ENCODE measurements around the gene AFP. TPM values are rescaled to one million over a fixed set of nuclear protein-coding genes. Genes with fewer than 3 reads are reported as not detected.

The AFP gene
- total and polyA plus RNA-seq, 9 of the 15 experiments (the other 6 are each of a cell fraction or from before 2014, with no cell fraction given) = 0.47 to 6.2 (median 3.0) TPM

DNA sequence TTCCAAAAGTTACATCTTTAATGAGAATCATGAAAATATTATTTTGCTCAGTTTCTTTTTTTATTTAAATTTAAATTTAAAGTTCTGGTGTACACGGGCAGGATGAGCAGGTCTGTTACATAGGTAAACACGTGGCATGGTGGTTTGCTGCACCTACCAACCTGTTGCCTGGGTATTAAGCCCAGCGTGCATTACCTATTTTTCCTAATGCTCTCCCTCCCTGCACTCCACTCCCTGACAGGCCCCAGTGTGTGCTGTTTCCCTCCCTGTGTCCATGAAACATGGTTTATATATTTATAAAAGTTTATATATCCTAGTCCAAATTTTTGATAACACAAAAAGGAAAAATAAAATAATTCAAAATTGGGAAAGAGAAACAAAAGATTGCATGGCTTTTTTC, 4.0 kb downstream of the AFP start (continued):
- no peak for TF ChIP-seq TGIF2 (CRISPR knock-in tag; IDR thresholded peaks at IDR 0.05)
- TF ChIP-seq, protein P1, sequence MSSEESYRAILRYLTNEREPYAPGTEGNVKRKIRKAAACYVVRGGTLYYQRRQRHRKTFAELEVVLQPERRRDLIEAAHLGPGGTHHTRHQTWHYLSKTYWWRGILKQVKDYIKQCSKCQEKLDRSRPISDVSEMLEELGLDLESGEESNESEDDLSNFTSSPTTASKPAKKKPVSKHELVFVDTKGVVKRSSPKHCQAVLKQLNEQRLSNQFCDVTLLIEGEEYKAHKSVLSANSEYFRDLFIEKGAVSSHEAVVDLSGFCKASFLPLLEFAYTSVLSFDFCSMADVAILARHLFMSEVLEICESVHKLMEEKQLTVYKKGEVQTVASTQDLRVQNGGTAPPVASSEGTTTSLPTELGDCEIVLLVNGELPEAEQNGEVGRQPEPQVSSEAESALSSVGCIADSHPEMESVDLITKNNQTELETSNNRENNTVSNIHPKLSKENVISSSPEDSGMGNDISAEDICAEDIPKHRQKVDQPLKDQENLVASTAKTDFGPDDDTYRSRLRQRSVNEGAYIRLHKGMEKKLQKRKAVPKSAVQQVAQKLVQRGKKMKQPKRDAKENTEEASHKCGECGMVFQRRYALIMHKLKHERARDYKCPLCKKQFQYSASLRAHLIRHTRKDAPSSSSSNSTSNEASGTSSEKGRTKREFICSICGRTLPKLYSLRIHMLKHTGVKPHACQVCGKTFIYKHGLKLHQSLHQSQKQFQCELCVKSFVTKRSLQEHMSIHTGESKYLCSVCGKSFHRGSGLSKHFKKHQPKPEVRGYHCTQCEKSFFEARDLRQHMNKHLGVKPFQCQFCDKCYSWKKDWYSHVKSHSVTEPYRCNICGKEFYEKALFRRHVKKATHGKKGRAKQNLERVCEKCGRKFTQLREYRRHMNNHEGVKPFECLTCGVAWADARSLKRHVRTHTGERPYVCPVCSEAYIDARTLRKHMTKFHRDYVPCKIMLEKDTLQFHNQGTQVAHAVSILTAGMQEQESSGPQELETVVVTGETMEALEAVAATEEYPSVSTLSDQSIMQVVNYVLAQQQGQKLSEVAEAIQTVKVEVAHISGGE (CRISPR knock-in tag; IDR thresholded peaks at IDR 0.05) = no peak
- no peak for TF ChIP-seq RHOXF2B (CRISPR knock-in tag; conservative IDR thresholded peaks at IDR 0.05)
- TF ChIP-seq, protein P2, sequence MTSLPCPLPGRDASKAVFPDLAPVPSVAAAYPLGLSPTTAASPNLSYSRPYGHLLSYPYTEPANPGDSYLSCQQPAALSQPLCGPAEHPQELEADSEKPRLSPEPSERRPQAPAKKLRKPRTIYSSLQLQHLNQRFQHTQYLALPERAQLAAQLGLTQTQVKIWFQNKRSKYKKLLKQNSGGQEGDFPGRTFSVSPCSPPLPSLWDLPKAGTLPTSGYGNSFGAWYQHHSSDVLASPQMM (CRISPR knock-in tag; IDR thresholded peaks at IDR 0.05) = no peak
- TF ChIP-seq PCBP2 (IDR thresholded peaks at IDR 0.05; ENCODE audit: low read depth, low read length, poor library complexity, severe bottlenecking) = no peak
- TF ChIP-seq SRSF1 (IDR thresholded peaks at IDR 0.05; ENCODE audit: low read depth, low read length) = no peak
- TF ChIP-seq CREM (IDR thresholded peaks at IDR 0.05; ENCODE audit: low read depth) = no peak
- TF ChIP-seq, protein P3, sequence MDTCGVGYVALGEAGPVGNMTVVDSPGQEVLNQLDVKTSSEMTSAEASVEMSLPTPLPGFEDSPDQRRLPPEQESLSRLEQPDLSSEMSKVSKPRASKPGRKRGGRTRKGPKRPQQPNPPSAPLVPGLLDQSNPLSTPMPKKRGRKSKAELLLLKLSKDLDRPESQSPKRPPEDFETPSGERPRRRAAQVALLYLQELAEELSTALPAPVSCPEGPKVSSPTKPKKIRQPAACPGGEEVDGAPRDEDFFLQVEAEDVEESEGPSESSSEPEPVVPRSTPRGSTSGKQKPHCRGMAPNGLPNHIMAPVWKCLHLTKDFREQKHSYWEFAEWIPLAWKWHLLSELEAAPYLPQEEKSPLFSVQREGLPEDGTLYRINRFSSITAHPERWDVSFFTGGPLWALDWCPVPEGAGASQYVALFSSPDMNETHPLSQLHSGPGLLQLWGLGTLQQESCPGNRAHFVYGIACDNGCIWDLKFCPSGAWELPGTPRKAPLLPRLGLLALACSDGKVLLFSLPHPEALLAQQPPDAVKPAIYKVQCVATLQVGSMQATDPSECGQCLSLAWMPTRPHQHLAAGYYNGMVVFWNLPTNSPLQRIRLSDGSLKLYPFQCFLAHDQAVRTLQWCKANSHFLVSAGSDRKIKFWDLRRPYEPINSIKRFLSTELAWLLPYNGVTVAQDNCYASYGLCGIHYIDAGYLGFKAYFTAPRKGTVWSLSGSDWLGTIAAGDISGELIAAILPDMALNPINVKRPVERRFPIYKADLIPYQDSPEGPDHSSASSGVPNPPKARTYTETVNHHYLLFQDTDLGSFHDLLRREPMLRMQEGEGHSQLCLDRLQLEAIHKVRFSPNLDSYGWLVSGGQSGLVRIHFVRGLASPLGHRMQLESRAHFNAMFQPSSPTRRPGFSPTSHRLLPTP (IDR thresholded peaks at IDR 0.05; ENCODE audit: borderline replicate concordance, extremely low read depth, insufficient read length) = no peak
